Activated CD4-positive, alpha-beta T cell treated with anti-CD3 and anti-CD28 coated beads for 1 hour (primary cell): ENCODE results near the gene RCAN1.

ENCODE experiments used
- DNase-seq: peaks from one replicate; pipeline ENCODE4 v3.0.0-alpha.2; 2020

RCAN1 gene

DNA sequence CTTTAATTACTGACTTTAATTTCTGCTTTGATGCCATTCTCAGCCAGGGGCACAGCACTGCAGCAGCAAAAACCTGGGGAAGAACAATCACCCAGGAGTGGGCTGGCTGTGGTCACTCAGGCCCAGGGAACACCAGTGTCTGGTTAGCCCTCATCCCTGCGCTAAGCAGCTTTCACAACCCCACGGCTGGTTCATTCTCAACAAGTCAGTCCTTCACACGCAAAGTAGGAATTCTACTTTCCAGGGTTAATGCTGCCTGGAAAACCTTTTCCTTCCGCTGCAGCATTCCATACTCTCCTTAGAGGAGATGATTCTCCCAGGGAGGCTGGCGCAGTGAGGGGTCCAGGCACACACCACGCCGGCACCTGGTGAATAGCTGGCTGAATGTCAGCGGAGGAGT, 78.6 kb downstream of the RCAN1 start:
- DNase-seq = no peak

DNA sequence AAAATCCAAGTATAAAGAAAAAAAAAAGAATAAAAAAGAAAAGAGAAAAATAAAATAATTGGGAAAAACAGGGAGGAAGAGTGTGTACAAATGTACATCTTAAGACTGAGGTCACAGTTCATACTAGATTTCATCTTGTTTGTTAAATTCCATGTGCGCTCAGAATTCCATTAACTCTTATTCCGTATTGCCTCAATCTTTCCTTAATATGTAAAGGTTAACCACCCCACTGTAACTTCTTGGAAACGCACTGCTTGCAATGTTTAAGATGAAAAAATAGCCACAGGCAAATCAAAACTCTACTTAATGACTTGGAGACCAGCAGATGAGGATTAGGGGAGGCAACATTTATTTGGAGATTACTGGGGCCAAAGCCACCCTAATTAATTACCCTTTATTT, 79.0 kb downstream of the RCAN1 start:
- DNase-seq = no peak

DNA sequence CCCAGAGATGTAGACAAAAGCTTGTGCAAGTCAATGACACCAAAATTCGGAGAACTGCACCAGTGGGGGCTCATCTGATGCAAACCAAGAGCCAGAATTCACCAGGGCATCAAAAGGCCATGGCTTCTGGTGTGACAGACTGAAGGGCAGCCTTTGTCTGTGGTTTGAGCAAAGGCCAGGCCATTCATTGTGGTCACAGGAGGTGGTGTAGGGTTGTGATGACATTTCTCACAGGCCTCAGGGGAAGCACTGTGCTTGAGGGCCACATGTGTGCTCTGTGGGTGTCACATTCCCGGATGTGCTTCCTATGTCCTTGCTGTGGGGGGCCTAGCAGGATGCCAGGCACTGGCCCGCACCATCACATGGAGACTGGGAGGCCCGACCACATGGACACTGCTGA, 80.4 kb downstream of the RCAN1 start:
- DNase-seq = no peak

DNA sequence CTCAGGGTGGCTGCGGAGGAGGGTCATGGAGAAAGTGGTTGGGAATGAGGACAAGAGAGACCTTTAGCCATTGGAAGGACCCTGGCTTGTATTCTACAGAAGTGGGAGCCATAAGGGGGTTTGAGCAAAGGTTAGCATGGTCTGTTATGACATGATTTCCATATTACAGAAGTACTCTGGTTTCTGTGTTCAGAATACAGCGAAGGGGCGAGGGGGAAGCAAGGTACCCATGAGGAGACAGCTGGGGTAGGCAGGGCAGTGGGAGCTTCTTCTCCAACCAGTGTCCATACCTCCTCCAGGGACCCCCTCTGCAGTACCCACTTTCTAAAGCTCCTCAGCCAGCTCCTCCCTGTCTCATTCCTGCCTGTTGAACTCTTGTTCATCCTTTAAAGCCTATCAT, 81.0 kb downstream of the RCAN1 start:
- DNase-seq = no peak

DNA sequence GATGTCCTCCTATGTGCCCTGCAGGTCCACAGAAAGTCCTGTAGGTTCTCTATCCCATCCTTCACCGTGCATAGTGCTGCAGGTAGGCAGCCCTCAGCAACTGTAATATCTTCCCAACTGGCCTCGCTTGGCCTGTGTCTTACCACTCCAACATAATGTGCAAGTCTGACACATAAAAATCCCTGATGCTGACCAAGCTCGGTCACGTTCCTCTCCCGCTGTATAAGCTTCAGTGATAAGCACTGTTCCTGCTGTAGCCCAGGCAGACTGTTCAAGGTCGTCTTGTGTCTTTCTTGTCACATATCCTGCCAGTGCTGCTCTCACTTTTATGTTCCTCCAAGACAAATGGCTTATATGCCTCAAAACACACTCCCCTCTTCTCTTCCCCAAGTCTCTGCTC, 83.5 kb downstream of the RCAN1 start:
- no peak for DNase-seq

DNA sequence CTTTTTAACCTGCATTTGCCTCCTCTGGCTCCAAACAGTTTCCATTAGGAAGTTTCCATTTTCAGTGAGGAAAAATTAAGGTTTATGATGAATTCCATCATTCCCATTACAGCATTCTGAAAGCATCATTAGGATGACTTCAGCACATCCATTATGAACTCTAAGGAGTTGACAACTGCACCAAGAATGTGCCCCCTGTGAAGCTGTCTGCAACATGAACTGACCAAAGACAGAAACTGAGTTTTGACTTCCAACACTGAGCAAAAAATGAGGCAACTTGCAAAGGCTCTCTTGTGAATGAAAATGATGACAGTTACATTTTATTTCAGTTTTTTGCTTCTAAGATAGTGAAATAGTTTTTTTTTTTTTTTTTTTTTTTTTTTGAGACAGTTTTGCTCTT, 84.7 kb downstream of the RCAN1 start:
- DNase-seq = no peak

DNA sequence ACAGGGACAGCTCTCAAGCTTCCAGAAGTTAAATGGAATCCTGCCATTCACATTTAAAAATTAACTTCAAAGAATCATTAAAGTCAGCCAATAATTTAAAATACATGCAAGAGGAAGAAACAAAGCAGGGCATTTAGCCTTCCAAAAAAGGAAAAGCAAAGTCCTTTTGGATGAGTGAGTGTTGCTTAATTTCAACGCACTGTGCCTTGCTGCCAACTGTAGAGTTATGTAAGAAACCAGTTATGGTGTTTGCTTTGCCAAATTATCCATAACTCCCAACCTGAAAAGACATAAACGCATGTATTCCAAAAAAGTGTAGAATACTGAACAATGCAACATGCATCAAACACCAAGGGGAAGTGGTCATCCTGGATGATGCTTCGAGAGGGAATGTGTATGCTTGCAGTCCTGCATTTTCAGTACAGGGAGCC, 86.8 kb downstream of the RCAN1 start:
- DNase-seq = no peak

DNA sequence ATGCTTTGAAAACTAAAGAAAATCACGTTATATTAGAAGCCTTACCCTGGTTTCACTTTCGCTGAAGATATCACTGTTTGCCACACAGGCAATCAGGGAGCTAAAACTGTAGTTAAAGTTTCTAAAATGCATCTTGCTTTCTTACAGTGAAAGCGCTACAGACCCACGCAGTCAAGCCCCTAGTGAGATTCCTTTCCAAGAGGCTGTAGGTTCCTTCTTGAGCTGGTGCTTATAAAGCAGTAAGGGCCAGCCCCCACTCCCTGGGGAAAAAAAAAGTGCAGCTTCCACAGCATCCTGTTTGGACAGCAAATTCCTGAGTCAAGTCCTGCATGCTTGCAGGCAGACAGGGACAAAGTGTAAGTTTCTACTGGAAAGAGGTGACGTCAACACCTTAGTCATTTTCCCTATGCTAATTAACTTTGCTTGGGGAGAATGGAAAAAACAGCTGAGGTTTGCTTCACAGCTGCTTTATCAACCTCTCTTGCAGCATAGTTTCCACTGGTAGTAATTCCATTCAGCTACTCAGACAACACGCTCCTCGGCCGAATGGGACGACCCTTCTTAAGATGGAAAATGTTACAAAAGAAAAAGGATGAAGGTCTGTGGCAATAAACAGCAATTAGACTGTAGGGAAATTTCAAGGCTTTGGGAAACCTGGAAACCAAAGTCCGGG, 88.2 kb downstream of the RCAN1 start:
- no peak for DNase-seq

DNA sequence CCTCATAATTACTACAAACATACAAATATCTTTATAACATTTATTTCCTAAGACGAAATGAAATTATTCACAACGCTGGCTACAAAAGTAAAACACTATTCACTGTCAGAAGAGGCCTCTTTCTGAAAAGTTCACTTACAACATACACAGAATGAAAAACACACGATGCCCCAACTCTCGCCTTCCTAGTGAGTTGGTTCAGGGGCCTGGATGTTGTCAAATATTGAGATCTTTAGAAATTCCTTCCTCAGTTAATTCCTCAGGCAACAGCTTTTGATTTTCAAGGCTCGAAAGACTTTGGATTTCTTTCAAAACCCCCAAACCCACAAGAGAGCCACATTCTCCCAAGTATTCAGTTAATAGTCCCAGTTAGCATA, 88.7 kb downstream of the RCAN1 start:
- DNase-seq = no peak

DNA sequence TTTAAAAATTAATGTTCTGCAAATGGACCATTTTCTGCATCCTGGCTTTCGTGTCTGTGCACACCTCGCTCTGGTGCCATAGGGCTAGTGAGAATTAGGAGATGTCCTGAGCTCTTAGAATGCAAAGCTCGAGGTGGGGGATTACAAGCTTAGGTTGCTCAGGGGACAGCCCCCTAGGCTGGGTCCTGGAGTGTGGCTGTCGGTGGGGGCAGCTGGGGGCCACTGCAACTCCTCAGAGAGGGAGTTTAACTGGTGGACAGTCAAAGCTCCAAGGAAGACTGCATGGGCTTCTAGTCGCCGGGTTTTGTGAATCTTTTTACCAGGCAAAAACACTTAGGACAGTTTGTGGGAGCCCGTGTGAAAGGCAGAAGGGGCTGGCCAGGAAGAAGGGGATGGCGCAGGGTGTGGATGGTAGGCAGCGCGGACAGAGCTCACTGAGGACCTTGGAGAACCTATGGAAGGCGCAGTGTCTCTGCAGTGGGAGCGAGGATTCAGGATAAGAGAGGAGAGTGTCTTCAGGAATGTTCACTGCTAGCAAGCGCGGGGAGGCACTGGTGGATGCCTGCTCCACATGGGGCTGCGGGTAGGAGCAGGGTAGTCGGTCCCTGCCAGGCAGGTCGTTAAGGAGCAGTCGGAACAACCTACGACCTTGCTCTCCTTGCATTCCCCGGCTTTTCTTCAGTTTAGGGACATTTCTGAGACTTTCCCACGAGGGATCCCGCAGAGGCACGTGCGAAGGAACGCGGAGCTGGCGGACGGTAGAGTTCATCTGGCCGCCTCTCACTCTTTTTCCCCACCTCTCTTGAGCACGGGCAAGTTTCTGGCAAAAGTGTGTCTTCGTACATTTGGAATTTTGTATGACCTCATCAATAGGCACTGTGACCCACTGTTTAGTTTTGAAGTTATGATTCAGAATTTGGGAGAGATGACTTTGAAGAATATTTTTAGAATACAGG, 90.0 kb downstream of the RCAN1 start:
- no peak for DNase-seq

DNA sequence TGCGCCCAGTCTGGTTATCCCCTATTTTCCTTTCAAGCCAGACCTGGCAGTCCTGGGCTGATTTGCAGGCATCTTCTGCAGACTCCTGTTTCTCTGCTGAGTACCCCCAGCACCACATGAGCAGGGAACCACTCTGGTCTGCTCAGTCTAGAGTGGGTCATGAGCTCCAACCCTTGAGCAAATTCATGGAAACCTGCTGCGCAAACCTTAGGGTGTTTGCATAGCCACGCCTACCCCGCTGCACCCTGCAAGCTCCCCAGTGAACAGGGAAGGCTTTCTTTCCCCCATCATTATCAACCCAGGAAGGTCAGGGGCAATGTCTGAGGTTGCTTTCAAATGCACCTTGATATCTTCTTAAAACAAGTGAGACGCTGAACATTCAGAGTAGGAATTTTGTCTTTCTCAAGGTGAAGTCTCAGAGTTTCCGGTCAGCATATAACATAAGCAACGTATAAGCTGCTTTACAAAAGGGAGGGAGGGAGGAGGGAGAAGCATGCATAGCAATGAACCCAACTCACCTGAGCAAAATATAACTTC, 91.8 kb downstream of the RCAN1 start:
- DNase-seq = no peak

DNA sequence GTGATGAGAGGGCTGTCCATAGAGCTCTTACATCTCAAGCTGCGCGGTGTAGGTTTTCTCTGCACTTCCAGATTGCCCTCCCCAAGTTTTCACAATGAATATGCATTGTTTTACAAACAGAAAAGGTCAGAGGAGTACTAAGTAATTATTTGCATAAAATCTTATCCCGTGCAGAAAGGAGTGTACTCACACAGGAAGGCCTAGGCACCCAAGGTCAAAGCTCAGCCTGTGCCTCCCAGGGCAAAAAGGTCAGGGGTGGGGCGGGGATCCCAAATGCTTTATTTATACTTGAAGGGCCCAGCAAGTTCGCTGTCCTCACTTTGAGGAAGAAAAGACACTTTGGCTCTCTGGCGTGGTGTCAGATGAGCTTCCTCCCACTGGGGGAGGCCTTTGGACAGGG, 92.6 kb downstream of the RCAN1 start:
- no peak for DNase-seq

DNA sequence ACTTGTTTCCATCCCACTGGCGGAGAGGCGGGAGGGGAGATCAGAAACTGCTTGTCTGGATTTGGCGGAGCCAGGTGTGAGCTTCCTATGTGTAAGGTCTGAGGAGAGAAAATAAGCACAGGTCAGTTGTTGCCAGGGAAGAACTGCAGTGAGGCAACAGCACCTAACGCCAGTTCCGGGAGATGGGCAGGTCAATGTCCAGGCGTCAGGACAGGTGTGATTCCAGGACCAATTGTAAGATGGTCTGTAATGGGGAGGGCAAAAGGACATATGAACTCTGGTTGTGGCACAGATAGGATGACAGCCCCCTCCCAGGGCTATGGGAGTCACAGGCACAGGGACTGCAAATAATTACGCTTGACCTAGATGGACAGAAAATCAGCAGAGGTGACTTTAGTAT, 93.4 kb downstream of the RCAN1 start:
- DNase-seq = no peak

DNA sequence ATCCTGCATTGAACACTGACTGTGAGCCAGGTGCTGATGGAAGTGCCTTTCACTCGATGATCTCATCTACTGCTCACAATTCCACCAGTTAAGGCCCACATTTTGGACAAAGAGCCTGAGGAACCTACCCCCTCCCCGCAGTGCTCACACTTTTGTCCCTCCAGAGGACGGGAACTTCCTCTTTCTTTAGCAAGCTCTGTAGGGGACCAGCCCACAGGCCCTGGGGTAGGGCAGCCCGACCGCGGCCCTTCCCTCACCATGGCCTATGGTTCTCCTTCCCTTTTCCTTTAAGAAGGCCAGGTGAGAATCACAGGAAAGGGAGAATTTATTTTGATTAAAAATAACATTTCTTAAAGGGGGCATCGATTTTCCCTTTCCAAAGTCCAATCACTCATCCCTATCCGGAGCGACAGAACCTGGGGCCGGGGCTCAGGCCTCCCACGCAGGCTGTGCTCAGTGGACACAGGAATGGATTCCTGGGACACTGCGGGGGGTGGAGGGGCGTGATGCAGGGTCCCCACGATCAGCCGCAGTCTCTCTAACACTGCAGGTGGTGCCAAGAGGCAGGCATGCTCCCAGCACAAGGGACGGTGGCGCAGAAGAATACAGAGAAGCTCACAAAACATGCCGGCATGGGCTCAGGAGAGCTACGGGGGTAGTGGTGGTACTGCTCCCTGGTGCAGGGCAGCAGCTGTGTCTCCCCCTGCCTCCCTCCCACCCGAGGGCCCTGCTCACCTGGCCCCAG, 94.0 kb downstream of the RCAN1 start:
- no peak for DNase-seq

DNA sequence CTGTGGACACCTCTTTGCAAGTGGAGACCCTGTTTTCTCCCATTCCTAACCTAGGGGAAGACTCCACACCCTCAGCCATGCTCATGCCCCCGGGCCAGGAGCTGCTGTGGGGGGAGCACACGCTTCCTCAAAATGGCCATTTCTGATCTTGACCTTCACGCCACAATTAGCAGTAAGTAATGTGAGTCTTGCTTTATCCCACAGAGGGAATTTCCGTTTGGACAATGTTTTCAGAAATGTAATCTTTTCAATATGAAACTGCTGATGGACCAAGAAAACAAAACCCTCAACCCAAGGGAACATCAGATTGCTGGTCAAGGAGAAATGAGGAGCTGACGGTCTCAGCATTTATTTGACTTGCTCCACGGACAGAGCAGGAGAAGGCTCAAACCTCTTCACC, 94.6 kb downstream of the RCAN1 start:
- no peak for DNase-seq

DNA sequence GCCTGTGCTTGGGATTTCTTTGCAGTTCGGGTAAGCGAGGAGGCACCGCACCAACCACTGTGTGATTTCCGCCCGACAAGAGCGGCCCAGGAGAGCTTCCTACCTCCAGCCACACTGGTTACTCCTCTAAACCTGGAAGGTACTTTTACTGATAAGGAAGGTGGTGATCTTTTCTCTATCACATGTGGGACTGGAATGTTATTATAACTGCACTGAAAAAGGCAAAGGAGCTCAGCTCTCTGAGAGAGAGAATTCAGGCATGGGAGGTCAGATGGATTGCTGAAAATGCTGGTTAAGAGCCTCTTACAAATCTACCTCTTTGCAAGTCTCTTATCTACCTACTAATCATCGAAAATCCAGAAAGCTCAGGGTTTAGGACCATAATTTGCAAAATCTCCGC, 95.2 kb downstream of the RCAN1 start:
- DNase-seq = no peak

DNA sequence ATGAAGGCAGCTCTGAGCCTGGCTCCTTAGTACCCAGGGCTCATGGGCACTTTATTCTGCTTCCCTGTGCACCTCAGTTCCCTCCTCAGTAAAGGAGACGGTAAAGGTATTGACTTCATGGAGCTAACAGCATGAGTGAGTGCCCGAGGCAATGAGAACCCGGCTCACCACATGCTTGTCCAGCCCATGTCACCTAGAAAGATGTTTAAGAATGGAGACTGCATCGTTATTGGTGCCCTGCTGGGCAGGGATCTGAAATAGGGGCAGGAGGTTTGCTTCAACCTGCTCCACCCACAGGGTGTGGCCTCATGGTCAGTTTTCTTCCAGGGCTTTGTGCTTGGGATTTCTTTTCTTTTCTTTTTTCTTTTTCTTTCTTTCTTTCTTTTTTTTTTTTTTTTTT, 95.9 kb downstream of the RCAN1 start:
- DNase-seq = no peak

DNA sequence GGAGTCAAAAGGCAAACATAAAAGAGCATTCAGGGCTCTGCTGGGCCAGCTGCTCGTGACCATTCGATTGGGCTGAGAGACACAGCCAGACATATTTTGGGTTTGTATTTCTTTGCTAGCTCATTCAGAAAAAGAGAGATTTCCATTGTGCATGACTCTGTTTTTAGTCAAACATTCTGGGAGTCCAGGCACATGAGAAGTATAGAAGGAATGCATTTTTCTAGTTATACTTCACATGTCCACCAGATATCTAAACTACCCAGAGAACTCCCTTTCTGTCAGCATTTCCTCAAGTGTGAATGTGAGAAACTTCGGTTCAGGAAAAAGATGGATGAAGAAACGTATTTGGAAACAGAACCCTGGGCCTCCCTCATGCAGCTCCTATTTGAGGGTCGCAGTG, 96.6 kb downstream of the RCAN1 start:
- DNase-seq = no peak

DNA sequence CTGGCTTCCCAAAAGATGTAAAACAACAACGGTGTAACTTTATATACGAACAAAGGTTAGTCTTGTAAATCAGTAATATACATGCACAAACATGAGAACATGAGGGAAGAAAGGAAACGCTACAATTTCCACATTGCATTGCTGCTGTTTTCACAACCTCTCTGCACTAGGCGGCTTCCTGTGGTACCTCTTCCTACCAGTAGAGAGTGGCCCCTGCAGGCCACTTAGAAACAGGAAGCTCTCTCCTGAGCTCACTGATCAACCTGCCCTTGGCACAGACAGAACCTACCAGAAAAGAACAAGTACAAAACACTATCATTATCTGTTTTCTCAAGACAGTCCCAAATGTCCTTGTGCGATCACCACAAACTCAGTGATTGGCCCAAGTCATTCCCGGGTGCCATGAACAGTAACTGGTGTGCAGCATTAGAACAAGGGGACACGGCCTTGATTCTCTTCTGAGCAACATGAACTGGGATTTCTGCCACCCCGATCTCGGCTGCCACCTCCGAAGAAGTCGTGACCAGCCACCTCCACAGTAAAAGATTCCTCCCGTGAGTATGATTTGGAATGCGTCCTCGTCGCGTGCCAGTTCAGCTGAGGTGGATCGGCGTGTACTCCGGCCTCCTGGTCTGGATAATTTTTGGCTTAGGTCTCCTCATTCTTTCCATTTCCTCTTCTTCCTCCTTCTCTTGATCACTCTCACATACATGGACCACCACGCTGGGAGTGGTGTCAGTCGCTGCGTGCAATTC, 97.2 kb downstream of the RCAN1 start:
- DNase-seq = no peak

DNA sequence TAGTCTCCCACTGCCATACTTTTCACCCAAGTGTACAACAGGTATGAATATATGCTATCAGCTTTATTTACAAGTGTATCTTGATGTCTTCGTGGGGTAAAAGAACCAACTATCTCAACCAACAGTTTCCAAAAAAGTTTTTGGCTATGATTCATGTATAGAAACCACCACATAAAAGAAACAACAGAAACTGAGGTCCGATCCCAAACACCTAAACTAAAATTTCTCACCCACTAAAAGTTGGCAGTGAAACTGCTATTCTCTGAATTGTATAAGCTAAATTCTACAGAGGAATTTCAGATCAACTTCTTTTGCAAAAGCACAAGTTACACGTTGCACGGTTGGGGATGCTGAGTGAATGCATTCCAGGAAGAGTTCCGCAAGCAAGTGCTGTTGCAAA, 97.9 kb downstream of the RCAN1 start:
- DNase-seq = no peak

DNA sequence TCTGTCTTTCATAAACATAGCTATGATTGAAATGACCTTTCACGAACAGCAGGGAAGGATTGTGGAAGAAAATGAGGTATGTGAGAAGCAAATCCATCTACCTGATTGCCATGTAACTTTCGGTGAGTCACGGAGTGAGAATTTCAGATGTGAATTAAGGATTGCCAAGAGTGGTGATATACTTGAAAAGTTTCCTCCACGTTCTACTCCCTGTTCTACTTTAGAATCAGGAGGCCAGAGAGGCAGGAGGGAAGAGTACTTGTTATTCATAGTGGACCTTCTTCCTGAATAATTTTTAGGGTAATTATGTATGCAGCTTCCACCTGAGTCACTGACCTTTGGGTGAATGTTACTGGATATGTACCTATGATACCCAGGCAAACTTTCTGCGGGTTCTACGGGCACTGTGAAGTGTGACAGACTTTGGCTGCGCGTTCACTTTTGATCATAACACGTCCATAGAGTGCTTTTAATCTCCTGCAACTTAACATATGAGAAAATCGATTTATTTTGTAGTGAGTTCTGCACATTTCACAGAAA, 100.3 kb downstream of the RCAN1 start:
- no peak for DNase-seq

DNA sequence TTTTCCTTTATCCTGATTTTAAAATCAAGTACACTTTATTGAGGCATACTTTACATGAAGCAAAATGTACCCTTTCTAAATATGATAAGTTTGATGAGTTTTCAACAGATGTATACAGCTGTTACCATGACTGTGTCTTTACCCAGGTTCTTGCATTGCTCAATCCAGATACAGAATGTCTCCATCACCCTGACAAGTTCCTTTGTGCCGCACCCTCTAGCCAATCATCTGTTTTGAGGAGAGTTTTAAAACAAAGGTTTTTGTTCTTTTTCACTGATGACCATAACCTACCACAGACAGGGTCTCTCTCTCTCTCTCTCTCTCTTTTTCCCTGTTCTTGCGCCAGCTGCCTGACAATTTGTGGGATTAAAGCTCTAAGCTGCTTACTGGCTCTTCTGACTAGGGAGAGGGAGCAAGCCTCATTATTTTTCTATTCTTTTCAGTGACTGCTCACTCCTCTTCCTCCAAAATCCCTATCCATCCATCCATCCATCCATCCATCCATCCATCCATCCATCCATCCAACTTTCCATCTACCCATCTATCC, 101.7 kb downstream of the RCAN1 start:
- no peak for DNase-seq
